ENCODE results near the gene DNAH7.

The DNAH7 gene

DNA sequence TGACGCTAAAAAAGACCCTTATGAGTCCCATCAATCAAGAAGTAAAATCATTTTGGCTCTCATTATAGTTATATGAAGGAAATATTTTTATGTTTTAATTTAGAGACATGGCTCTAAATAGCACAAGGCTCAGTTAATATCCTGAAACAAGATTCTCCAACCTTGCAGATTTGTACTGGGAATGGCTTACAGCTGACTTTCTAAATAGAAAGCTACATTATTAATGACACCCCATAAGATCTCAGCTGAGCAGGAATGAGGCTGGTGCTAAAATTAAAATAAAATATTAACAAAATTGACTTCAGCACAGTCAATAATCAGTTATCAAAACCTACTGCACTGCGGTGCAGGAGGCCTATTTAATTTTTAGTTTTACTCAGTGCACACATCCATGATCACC, 274.8 kb downstream of the DNAH7 start:
- no peak for DNase-seq

- DNase-seq, result no peak
Observed at GRCh38 chr2:195782156-195782555, 286.5 kb downstream of the DNAH7 start.

DNA sequence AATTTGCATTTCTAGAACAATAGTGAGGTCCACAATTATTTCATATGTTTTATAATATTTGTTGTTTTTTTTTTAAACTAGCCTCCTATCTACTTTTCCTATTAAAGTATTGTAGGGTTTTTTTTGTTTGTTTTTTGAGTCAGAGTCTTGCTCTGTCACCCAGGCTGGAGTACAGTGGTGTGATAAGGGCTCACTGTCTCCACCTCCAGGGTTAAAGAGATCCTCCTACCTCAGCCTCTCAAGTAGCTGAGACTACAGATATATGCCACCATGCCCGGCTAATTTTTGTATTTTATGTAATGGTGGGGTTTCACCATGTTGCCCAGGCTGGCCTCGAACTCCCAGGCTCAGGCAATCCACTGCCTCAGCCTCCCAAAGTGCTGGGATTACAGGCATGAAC, 289.1 kb downstream of the DNAH7 start:
- no peak for DNase-seq

GRCh38 chr2:195769975-195770374, 298.7 kb downstream of the DNAH7 start:
- DNase-seq, result no peak

GRCh38 chr2:195768431-195768830, 300.2 kb downstream of the DNAH7 start:
- no peak for DNase-seq

GRCh38 chr2:195766691-195767090, 301.9 kb downstream of the DNAH7 start:
- DNase-seq, result no peak

DNA sequence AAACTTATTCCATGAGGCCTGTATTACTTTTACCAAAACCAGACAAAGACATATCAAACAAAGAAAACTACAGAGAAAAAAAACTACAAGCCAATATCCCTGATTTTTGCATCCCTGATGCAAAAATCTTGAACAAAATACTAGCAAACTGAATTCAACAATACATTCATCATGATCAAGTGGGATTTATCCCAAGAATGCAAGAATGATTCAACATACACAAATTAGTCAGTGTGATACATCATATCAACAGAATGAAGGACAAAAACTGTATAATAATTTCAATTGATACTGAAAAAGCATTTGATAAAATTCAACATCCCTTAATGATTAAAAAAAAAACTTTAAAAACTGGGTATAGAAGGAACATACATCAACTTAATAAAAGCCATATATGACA, 304.8 kb downstream of the DNAH7 start:
- DNase-seq, result no peak

- DNase-seq, result no peak
Observed at GRCh38 chr2:195759877-195760276, 308.8 kb downstream of the DNAH7 start.

DNA sequence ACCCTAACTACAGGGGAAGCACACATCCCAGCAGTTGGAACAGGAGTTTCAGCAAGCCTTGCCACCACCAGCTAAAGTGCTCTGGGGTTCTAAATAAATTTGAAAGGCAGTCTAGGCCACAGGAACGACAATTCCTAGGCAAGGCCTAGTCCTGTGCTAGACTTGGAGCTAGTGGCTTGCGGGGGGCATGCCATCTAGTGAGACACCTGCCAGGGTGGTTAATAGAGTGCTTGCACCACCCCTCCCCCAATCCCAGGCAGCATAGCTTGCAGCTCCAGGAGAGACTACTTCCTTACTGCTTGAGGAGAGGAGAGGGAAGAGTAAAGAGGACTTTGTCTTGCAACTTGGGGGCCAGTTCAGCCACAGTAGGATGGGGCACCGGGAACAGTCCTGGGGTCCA, 309.8 kb downstream of the DNAH7 start:
- DNase-seq, result no peak

GRCh38 chr2:195756218-195756942, 312.3 kb downstream of the DNAH7 start:
- no peak for DNase-seq

GRCh38 chr2:195741191-195741590, 327.4 kb downstream of the DNAH7 start:
- DNase-seq, result no peak

- DNase-seq, result no peak
Observed at GRCh38 chr2:195737511-195738325, 330.9 kb downstream of the DNAH7 start.

DNA sequence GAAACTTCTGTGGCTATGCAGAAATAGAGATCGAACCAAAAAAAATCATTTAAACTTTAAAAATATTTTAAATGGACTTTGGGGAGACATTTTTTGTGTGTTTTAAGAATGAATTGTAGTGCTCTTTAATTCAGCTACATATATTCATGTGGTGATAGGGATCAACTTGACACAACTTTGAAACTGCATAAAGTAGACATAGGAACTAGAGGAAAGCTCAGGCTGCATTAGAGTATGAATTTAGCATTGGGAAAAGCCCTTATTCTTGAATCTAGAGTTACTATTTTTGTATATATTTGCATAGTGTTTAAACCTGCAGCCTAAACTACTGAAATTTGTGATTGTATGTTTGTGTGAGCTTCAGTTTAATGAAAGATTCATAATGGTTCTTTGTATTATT, 333.3 kb downstream of the DNAH7 start:
- DNase-seq, result no peak

DNA sequence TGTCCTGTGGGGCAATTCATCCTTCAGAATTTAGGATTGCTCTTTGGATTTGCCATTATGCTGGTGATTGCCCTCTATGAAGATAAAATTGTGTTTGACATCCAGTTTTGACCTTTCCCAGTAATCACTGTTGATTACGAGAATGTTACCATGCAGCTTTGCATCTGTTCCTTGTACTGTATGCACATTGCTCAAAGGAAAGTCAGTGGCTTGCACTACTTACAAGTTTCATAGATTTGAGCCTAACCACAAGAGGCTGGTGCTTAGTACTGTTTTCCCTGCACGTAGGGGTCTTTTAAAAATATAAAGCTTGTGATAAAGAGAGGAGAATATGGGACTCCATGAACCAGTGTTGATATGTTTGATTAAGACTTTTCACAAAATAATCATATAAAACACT, 333.7 kb downstream of the DNAH7 start:
- no peak for DNase-seq

DNA sequence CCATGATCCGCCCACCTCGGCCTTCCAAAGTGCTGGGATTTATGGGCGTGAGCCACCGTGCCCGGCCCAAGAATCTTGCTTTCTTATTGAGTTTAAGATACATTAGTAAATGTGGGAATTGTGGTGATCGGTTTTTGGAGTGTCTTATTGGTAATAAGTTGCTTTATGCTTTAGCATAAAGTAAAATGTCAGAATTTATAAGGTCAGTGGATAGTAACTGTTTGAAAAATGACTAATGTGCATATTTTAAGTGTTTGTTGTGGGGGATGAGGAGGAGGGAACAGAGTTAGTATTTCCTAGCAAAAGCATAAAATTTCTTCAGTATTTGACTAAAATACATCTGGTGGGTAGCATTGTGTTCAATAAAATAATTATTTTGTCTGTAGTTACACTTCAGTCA, 334.2 kb downstream of the DNAH7 start:
- no peak for DNase-seq

- no peak for DNase-seq
Observed at GRCh38 chr2:195733831-195734230, 334.8 kb downstream of the DNAH7 start.

DNA sequence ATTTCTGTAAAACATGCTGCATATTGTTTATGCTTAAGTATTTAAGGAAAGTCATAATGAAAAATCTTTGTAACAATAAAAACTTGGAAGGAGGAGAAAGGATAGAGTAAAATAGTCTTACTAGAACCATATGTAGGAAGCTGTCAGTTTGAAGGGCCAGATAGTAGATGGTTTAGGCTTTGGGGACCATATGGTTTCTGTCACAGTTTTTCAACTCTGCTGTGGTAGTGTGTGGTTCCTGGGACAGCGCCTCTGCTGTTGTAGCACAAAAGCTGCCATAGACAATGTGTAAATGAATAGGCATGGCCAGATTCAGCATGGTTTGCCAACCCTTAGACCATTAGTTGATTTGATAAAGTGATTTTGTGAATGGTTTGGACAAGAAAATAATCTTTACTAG, 336.1 kb downstream of the DNAH7 start:
- DNase-seq, result no peak

DNA sequence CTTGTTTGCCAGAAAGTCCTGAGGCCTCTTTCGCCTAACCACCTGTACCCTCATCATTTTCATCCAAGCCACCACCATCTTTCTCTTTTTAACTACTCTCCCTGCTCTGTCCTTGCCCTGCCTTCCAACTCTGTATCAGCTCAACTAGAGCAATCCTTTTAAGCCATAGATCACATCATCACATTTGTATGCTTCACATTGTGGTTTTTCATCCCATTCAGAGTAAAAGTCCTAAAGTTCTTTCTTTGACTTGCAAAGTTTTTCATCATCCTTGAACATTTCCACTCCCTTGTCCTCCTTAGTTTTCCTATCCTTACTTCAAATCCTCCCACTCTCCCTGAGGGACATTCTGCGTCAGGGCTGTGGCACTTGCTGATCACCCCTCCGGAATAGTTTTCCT, 337.7 kb downstream of the DNAH7 start:
- no peak for DNase-seq

GRCh38 chr2:195727106-195727505, 341.5 kb downstream of the DNAH7 start:
- DNase-seq, result no peak

GRCh38 chr2:195722075-195722474, 346.6 kb downstream of the DNAH7 start:
- DNase-seq, result no peak

DNA sequence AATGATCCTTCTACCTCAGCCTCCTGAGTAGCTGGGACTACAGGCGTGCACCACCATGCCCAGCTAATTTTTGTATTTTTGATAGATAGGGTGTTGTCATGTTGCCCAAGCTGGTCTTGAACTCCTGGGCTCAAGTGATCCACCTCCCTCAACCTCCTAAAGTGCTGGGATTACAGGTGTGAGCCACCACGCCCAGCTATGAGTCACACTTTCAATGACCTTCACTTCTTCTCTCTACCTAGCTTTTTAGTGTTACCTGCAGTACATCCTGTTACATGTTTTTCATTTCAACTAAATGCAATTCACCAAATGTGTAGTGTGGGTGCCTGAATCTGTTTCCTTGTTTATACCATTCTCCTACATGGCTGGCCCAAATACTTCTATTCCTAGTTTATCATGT, 347.6 kb downstream of the DNAH7 start:
- no peak for DNase-seq

DNA sequence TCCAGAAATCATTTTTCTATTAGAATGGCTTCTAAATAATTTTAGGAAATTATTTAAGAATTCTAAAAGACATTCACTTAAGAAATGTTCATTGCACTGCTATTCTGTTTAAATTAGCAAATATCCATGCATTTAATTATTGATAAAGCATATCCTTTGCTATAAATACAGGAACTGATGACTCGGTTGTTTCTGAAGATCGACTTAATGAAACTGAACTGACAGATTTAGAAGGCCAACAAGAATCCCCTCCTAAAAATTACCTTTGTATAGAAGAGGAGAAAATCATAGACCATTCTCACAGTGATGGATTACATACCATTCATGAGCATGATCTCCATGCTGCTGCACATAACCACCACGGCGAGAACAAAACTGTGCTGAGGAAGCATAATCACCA, 352.2 kb downstream of the DNAH7 start:
- DNase-seq, result no peak

DNA sequence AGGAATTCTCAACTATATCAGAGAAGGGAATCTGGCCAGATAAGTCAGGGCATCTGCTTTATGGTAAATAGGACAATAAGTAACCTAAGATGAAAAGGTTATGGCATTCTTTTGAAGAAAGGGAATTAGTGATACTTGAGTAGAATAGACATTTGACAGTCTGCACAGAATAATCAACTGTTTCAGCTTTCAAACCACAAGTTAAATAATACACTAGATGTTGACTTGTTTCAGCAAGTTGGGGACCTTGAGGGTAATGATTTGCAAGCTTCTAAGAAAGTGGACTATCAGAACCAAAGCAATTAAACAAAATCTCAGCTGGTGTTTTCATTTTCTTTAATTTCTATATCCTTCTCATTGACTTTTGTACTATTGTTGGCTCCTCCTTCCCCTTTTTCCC, 357.2 kb downstream of the DNAH7 start:
- DNase-seq, result no peak

Measured in stimulated activated CD4-positive, alpha-beta T cell treated with anti-CD3 and anti-CD28 coated beads, Interleukin-2, amount 100 ng/mL, for 24 hours (primary cell).